ENCODE results near the gene BDNF. TPM values are rescaled to one million over a fixed set of nuclear protein-coding genes. Genes with fewer than 3 reads are reported as not detected.

BDNF gene
- total RNA-seq, 1 donor from 2014 or later, result 0.07 TPM

DNA sequence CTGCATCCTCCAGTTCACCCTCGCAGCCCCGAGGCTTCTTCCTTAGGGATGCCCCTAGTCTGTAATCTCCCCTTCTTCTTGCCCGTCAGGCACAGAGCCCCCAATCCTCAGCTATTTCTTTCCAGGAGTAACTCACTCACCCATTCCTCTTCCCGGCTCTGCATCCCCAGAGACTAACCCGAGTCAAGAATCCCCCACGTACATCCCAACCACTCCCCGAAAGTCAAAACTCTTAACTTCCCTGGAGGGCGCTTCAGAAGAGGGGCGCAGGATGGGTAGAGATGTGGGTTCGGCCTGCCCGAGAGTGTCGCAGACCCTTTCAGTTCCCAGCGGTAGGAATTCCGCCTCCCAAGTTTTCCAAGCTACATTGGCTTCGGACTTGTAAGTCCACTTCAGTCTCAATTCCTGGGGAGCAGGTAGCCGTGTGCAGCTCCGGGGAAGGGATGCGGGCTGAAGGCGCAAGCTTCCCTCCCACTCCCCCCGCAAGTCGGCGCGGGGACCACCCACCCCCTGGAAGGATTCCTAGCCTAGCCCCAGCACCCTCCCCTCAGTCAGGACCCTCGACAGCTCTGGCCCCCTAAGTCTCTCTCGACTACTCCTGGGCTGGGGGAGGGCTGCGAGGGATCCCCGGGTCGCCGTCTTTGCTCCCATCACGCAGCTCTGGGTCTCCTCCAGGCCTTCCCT, 871 bp downstream of the BDNF start:
- Mint-ChIP-seq H3K9me3 (no peaks in the 10 kb centered on the region), H3K36me3 (ENCODE audit: low read depth) (no peaks in the 10 kb centered on the region), H3K27ac (ENCODE audit: unreplicated experiment) (no peak overlapping the region), H3K4me3 (peak overlapping the region; percentile 93), H3K4me1 (peaks cover 26% of the 10 kb centered on the region), H3K27me3 (ENCODE audit: low read depth) (peaks cover 90% of the 10 kb centered on the region)
- TF ChIP-seq, protein P1, sequence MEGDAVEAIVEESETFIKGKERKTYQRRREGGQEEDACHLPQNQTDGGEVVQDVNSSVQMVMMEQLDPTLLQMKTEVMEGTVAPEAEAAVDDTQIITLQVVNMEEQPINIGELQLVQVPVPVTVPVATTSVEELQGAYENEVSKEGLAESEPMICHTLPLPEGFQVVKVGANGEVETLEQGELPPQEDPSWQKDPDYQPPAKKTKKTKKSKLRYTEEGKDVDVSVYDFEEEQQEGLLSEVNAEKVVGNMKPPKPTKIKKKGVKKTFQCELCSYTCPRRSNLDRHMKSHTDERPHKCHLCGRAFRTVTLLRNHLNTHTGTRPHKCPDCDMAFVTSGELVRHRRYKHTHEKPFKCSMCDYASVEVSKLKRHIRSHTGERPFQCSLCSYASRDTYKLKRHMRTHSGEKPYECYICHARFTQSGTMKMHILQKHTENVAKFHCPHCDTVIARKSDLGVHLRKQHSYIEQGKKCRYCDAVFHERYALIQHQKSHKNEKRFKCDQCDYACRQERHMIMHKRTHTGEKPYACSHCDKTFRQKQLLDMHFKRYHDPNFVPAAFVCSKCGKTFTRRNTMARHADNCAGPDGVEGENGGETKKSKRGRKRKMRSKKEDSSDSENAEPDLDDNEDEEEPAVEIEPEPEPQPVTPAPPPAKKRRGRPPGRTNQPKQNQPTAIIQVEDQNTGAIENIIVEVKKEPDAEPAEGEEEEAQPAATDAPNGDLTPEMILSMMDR (conservative IDR thresholded peaks at IDR 0.05), result peak; percentile 6
- peak; percentile 9 for DNase-seq (ENCODE audit: low read depth, low spot score)

DNA sequence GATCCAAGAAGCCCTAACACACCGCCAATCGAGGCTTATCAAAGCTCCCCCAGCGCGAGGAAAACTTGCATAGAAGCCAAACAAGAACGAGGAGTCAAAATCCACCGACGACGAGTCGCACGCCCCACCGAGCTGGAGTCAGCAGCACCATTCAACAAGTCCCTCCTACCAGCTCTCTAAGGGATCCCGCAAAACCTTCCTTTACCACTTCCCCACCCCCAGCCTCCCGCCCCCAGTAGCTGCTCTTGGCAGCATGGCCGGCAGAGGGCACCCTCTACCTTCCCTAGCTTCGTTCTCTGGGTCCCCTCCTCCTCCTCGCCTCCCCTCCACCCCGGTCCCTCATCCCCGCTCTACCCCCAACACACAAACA, 1.4 kb downstream of the BDNF start:
- Mint-ChIP-seq H3K36me3 (ENCODE audit: low read depth) (no peaks in the 10 kb centered on the region), H3K4me1 (peaks cover 26% of the 10 kb centered on the region), H3K4me3 (peak overlapping the region; percentile 93), H3K9me3 (no peaks in the 10 kb centered on the region), H3K27me3 (ENCODE audit: low read depth) (peaks cover 92% of the 10 kb centered on the region), H3K27ac (ENCODE audit: unreplicated experiment) (no peak overlapping the region)
- TF ChIP-seq, protein P1 (conservative IDR thresholded peaks at IDR 0.05), result peak; percentile 86
- DNase-seq (ENCODE audit: low read depth, low spot score), result peak; percentile 87

DNA sequence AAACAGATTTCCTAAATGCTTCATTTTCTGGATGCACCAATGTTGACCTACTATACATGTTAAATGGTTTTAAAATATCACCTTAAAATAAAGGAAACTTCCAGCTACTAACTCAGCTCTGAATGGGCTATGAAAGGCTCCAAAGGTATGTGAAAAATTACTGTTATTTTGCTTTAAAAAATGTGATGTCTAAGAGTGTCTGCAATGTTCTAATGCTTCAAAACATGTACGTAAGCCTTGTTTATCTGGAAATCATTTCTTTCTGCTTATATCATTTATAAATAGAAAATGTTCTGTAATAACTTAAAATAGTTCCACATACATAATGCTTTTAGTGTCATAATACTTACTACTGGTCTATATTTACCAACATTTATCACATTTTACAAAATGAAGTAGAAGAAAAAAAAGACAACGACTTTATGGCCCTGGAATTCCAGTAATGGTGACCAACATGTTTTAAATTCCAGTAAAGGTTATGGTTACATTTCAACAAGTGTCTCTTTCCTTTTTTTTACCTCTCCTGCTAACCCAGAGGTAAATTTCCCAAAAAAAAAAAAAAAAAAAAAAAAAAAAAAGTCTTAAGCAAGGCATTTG, 2.5 kb downstream of the BDNF start:
- Mint-ChIP-seq H3K4me1 (peaks cover 26% of the 10 kb centered on the region), H3K27ac (ENCODE audit: unreplicated experiment) (no peak overlapping the region), H3K4me3 (no peak overlapping the region), H3K9me3 (no peaks in the 10 kb centered on the region), H3K36me3 (ENCODE audit: low read depth) (no peaks in the 10 kb centered on the region), H3K27me3 (ENCODE audit: low read depth) (peaks cover 91% of the 10 kb centered on the region)
- TF ChIP-seq, protein P1 (conservative IDR thresholded peaks at IDR 0.05), result no peak
- DNase-seq (ENCODE audit: low read depth, low spot score), result no peak

DNA sequence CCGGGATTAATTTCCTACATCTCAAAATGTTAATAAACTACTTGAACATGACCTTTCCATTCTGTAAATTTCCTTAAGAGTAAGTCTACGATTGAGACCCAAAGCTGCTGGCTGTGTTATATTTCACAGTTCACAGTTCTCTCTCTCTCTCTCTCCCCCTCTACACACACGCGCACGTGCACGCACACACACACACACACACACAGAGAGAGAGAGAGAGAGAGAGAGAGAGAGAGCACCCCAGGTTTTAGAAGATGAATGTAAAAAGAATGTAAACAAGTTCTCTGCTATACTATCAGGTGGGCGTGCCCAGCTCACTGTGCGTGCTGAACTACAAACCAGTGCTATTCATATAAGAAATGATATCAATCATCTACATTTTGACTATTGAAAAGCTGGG, 3.3 kb downstream of the BDNF start:
- peaks cover 26% of the 10 kb centered on the region for H3K4me1 Mint-ChIP-seq
- H3K36me3 Mint-ChIP-seq (ENCODE audit: low read depth), result no peaks in the 10 kb centered on the region
- H3K9me3 Mint-ChIP-seq, result no peaks in the 10 kb centered on the region
- DNase-seq (ENCODE audit: low read depth, low spot score), result no peak
- H3K4me3 Mint-ChIP-seq, result no peak overlapping the region
- TF ChIP-seq, protein P1 (conservative IDR thresholded peaks at IDR 0.05), result no peak
- H3K27me3 Mint-ChIP-seq (ENCODE audit: low read depth), result peaks cover 88% of the 10 kb centered on the region
- no peak overlapping the region for H3K27ac Mint-ChIP-seq (ENCODE audit: unreplicated experiment)

DNA sequence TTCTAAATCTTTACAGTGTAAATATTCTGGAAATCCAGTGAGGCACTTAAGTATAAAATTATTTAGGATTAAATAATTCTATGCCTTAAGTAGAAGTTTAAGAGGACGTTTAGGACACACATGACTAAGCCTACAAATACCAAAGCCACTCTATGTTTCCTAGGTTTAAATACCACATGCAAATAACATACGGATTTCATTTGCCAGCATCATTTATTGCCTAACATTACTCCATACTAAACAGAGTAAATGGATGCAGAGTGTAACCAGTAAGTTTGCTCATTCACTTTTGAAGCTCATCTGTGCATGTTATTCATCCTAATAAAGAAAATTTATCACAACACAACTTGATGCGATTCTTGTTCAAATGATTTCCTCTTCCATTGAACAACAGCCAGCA, 4.1 kb downstream of the BDNF start:
- H3K27ac Mint-ChIP-seq (ENCODE audit: unreplicated experiment), result no peak overlapping the region
- H3K27me3 Mint-ChIP-seq (ENCODE audit: low read depth), result peaks cover 84% of the 10 kb centered on the region
- no peaks in the 10 kb centered on the region for H3K9me3 Mint-ChIP-seq
- H3K36me3 Mint-ChIP-seq (ENCODE audit: low read depth), result no peaks in the 10 kb centered on the region
- H3K4me3 Mint-ChIP-seq, result no peak overlapping the region
- TF ChIP-seq, protein P1 (conservative IDR thresholded peaks at IDR 0.05), result no peak
- H3K4me1 Mint-ChIP-seq, result peaks cover 19% of the 10 kb centered on the region
- no peak for DNase-seq (ENCODE audit: low read depth, low spot score)

All from neural crest cell (in vitro differentiated cells).